Breast epithelium (tissue), 3 donors: ENCODE results near the gene MTMR6.

Experiments used
- CTCF ChIP-seq, 3 donors: fragments of 450-650 bp; IDR thresholded peaks; one replicate each; pipeline ENCODE4 v1.5.1; 2016 to 2017; ENCODE audit warnings: antibody characterized with exemption in 3 of 3, mild to moderate bottlenecking in 3 of 3, moderate library complexity in 3 of 3
- POLR2A ChIP-seq: fragments of 450-650 bp; IDR thresholded peaks from one replicate; pipeline ENCODE4 v1.6.1; 2016; ENCODE audit warnings: antibody characterized with exemption, mild to moderate bottlenecking, moderate library complexity
- POLR2AphosphoS5 ChIP-seq, 3 donors: sonication (generic); formaldehyde crosslinking; IDR thresholded peaks; one replicate each; pipeline ENCODE4 v1.6.1; 2017; ENCODE audit warnings: antibody characterized with exemption in 3 of 3

- TF ChIP-seq CTCF (IDR thresholded peaks at IDR 0.05): no peak
- TF ChIP-seq POLR2A: no peak
- TF ChIP-seq POLR2AphosphoS5 (IDR thresholded peaks at IDR 0.05): no peak
These were observed 86.5 kb downstream of the MTMR6 start for GRCh38 chr13:25200783-25201182.
